Measurements from ENCODE around the gene THAP2. TPM values are rescaled to one million over a fixed set of nuclear protein-coding genes. Genes with fewer than 3 reads are reported as not detected.

THAP2 gene
- total RNA-seq, 2 donors from 2014 or later: 3.8 to 6.0 TPM

- no peak for DNase-seq
- no peak for TF ChIP-seq CTCF (IDR thresholded peaks at IDR 0.05)
- H3K4me1 ChIP-seq: peaks cover 22% of the 10 kb centered on the region
Observed at GRCh38 chr12:71661977-71662530, 2.0 kb upstream of the THAP2 start.

GRCh38 chr12:71662849-71663560 is 1.1 kb upstream of the THAP2 start:
- Histone ChIP-seq H3K4me3 (peak overlapping the region; percentile 82), H3K27ac (peak overlapping the region; percentile 100), H3K9me3 (no peaks in the 10 kb centered on the region), H3K27me3 (no peaks in the 10 kb centered on the region), H3K9ac (ENCODE audit: low read depth in 2 of 2, low read length in 2 of 2) (peak overlapping the region; percentile 88 to 93), H3K4me1 (peaks cover 22% of the 10 kb centered on the region), H3K36me3 (no peaks in the 10 kb centered on the region)
- no peak for TF ChIP-seq CTCF (IDR thresholded peaks at IDR 0.05)
- intact Hi-C loops (cut with DNase I): loop anchor here (10.0 kb wide), 1 partner anchor 92 kb away; the partner anchor contains the start of gene RAB21
- peak; percentile 75 for DNase-seq

More at GRCh38 chr12:71661977-71662530, 2.0 kb upstream of the THAP2 start:
- Histone ChIP-seq H3K9ac (ENCODE audit: low read depth in 2 of 2, low read length in 2 of 2) (peak overlapping the region in 1 of 2 donors; percentile 93), H3K4me3 (peak overlapping the region; percentile 82), H3K36me3 (peaks cover under 1% of the 10 kb centered on the region), H3K27ac (no peak overlapping the region), H3K9me3 (no peaks in the 10 kb centered on the region), H3K27me3 (no peaks in the 10 kb centered on the region)
- intact Hi-C loops (cut with DNase I): loop anchor here (10.0 kb wide), 1 partner anchor 93 kb away; the partner anchor contains the start of gene RAB21

- Histone ChIP-seq H3K4me1 (peaks cover 22% of the 10 kb centered on the region), H3K9ac (ENCODE audit: low read depth in 2 of 2, low read length in 2 of 2) (peak overlapping the region; percentile 69 to 93), H3K27ac (peak overlapping the region; percentile 100), H3K9me3 (no peaks in the 10 kb centered on the region), H3K36me3 (no peaks in the 10 kb centered on the region), H3K4me3 (peak overlapping the region; percentile 82), H3K27me3 (no peaks in the 10 kb centered on the region)
- no peak for TF ChIP-seq CTCF (IDR thresholded peaks at IDR 0.05)
- DNase-seq: no peak
- intact Hi-C loops (cut with DNase I): loop anchor here (10.0 kb wide), 1 partner anchor 90 kb away; the partner anchor contains the start of gene RAB21
Observed at GRCh38 chr12:71664411-71665089, 449 bp downstream of the THAP2 start.

GRCh38 chr12:71665090-71665463 is 976 bp downstream of the THAP2 start:
- Histone ChIP-seq H3K4me1 (peaks cover 22% of the 10 kb centered on the region), H3K9ac (ENCODE audit: low read depth in 2 of 2, low read length in 2 of 2) (peak overlapping the region in 1 of 2 donors; percentile 93), H3K36me3 (no peaks in the 10 kb centered on the region), H3K9me3 (no peaks in the 10 kb centered on the region), H3K27ac (peak overlapping the region; percentile 100), H3K4me3 (peak overlapping the region; percentile 82), H3K27me3 (no peaks in the 10 kb centered on the region)
- TF ChIP-seq CTCF (IDR thresholded peaks at IDR 0.05): no peak
- intact Hi-C loops (cut with DNase I): loop anchor here (10.0 kb wide), 1 partner anchor 90 kb away; the partner anchor contains the start of gene RAB21
- no peak for DNase-seq

- Histone ChIP-seq H3K4me3 (no peak overlapping the region), H3K27ac (no peak overlapping the region), H3K9me3 (no peaks in the 10 kb centered on the region), H3K4me1 (peaks cover 16% of the 10 kb centered on the region), H3K27me3 (no peaks in the 10 kb centered on the region), H3K9ac (ENCODE audit: low read depth in 2 of 2, low read length in 2 of 2) (no peak overlapping the region), H3K36me3 (no peaks in the 10 kb centered on the region)
- no peak for TF ChIP-seq CTCF (IDR thresholded peaks at IDR 0.05)
- intact Hi-C loops (cut with DNase I): loop anchor here (10.0 kb wide), 1 partner anchor 89 kb away; the partner anchor contains the start of gene RAB21
- no peak for DNase-seq
Observed at GRCh38 chr12:71666259-71666658, 2.2 kb downstream of the THAP2 start.
